NCI-H774 (cell line): ENCODE data around the gene MALT1.

Experiments used
- DNase-seq: peaks from one replicate; lab custom pipeline; 2025; lab: John Stamatoyannopoulos, UW

MALT1 gene

DNA sequence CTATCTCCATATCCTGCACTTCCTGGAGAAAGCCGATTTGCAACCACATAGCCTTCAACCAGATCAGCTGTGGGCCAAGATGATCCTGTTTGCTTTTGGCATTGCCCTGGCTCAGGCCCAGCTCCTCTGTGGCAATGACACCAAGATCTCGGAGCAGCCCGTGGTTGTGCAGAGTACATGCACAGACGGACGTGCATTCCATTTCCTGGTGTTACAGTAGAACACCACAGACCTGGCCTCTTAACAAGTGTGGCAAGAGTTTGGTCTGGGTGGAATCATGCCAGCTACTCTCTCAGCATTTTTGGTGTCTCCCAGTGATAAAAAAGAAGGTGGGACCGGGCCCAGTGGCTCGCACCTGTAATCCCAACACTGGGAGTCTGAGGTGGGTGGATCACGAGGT lies 20.0 kb downstream of the MALT1 start:
- no peak for DNase-seq

DNA sequence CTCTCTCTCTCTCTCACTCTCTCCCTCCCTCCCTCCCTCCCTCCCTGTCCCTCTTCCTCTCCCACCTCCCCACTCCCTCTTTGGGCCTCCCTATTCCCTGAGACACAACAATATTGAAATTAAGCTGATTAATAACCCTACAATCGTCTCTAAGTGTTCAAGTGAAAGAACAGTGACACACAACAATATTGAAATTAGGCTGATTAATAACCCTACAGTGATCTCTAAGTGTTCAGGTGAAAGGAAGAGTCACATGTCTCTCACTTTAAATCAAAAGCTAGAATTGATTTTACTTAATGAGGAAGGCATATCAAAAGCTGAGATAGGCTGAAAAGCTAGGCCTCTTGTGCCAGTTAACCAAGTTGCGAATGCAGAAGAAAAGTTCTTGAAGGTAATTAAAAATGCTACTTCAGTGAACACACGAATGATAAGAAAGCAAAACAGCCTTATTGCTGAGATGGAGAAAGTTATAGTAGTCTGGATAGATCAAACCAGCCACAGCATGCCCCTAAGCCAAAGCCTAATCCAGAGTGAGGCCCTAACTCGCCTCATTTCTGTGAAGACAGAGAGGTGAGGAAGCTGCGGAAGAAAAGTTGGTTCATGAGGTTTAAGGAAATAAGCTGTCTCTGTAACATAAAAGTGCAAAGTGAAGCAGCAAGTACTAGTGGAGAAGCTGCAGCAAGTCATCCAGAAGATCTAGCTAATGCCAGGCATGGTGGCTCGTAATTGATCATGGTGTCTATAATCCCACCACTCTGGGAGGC lies 21.3 kb downstream of the MALT1 start:
- DNase-seq = no peak

GRCh38 chr18:58694221-58694620 lies 23.0 kb downstream of the MALT1 start:
- DNase-seq = no peak

DNA sequence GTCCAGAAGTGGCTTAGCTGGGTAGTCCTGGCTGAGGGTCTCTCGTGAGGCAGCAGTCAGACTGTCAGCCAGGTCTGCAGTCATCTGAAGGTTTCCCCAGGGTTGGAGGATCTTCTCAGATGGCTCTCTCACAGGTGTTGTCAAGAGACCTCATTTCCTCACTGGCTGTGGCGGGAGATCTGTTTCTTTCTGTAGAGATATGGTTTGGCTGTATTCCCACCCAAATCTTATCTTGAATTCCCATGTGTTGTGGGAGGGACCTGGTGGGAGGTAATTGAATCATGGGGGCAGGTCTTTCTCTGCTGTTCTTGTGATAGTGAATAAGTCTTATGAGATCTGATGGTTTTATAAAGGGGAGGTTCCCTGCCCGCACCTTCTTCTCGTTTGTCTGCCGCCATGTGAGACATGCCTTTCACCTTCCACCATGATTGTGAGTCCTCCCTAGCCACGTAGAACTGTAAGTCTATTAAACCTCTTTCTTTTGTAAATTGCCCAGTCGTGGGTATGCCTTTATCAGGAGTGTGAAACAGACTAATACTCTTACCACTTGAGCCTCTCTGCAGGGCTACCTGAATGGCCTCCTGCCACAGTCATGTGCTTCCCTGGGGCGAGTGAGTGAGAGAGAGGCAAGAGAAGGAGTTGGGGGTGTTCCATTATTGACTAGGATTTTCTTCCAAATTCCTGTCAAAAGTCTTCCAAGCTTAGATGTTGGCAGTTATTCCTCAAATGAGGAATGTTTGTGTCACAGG lies 23.6 kb downstream of the MALT1 start:
- no peak for DNase-seq

DNA sequence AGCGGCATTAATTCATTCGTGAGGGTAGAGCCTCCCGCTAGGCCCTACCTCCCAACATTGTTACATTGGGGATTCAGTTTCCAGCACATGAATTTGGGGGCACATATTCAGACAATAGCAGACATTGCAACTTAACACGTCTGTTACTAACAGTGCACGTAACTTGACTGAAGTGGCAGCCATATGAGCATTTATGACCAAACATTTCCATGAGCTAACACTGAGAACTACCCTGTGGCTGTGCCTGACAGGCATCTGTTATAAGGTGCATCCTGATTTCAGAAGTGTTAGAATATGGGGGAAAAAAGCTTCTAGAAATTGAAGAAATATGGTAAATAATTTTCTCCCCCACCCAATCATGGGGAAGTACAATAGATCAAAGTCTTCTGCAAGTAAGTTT lies 24.5 kb downstream of the MALT1 start:
- DNase-seq = no peak

GRCh38 chr18:58697146-58697545 lies 25.9 kb downstream of the MALT1 start:
- no peak for DNase-seq

DNA sequence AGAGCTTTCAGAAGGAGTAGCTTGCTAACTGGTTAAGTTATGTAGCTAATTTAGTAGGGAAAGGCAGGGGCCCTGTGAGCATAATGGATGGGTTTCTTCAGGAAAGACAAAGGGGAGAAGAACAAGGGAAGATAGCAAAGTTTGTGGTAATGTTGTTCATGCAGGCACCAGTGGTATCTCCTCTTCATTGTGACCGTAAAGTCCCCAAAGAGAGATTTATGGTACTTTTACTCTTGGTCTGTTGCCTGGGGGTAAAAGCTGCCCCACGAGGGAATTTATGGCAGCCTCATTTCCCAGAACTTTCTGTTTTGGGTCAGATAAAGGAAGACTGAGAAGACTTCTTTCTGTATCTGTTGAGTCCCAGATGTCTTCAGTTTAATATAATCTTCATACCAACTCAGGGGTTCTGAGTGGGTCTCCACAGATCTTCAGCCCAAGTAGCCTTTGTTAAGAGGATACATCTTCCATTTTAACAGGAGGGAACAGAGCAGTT lies 27.5 kb downstream of the MALT1 start:
- no peak for DNase-seq

DNA sequence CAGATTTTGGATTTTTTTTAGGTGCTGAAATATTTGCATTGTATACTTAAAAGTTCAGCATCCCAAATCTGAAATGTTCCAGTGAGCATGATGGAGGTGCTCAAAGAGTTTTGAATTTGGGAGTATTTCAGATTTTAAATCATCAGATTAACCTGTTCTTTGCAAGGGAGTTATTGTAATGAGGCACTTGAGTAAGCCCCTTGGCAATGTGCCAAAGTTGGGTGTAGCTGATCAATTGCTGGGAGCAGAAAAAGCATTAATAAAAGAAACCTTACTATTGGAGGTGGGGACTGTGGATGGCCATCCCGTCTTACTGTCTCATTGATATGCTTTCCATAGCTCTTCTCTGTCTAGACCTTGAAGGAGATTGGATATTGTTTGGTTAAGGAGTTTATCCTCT lies 28.3 kb downstream of the MALT1 start:
- no peak for DNase-seq

DNA sequence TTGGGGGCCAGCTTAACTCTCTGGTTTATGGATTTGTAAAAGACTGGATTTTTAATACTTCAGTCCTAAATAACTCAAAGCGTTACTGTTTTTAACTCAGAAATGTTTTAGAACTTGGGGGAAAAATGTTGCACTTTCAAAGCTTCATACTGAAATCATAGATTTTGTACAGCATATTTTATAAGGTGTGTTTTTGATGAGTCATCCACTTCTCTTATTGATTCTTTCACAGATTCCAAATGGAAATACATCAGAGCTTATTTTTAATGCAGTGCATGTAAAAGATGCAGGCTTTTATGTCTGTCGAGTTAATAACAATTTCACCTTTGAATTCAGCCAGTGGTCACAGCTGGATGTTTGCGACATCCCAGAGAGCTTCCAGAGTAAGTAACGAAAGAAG lies 28.9 kb downstream of the MALT1 start:
- no peak for DNase-seq

GRCh38 chr18:58712930-58713329 lies 41.7 kb downstream of the MALT1 start:
- DNase-seq = no peak

GRCh38 chr18:58714259-58714658 lies 43.0 kb downstream of the MALT1 start:
- DNase-seq = no peak

GRCh38 chr18:58714821-58715220 lies 43.6 kb downstream of the MALT1 start:
- DNase-seq = no peak

- DNase-seq = no peak
Observed at GRCh38 chr18:58715540-58715939, 44.3 kb downstream of the MALT1 start.

- DNase-seq = no peak
Observed at GRCh38 chr18:58716060-58716756, 44.9 kb downstream of the MALT1 start.

GRCh38 chr18:58721566-58722239 lies 50.4 kb downstream of the MALT1 start:
- no peak for DNase-seq

DNA sequence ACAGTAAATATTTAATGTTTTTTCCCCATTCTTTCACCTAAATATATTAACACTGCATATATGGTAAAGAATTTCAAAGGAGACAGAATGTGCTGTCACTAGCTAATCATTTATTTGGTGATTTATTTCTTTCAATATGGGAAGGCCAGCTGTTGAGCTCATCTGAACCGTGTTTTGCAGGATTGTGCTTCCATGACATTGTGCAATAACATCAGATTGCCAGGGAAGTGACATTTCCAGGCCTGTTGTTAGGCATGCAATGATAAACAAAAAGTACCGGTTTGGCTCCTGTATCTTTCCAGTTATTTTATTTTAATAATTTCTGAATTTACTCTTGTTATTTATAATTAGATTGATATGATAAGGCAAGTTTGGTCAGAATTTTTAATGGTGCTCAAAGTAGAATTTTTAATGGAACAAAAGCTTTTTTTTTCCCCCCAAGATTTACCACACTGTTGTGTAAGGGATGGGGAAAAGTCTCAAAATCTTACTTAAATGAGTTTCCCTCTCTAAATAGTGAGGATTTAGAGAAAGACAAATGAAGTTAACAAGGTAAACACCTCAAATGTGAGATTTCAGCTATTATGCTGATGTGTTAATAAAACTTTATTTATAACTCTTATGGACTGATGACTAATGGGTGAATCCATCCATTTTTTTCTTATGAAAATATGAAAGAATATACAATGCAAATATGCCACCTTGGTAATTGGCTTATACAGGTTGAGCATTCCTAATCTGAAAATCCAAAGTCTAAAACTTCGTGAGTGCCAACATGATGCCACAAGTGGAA lies 52.7 kb downstream of the MALT1 start:
- DNase-seq = no peak

- no peak for DNase-seq
Observed at GRCh38 chr18:58726671-58727070, 55.4 kb downstream of the MALT1 start.

GRCh38 chr18:58727776-58728500 lies 56.7 kb downstream of the MALT1 start:
- DNase-seq = no peak

DNA sequence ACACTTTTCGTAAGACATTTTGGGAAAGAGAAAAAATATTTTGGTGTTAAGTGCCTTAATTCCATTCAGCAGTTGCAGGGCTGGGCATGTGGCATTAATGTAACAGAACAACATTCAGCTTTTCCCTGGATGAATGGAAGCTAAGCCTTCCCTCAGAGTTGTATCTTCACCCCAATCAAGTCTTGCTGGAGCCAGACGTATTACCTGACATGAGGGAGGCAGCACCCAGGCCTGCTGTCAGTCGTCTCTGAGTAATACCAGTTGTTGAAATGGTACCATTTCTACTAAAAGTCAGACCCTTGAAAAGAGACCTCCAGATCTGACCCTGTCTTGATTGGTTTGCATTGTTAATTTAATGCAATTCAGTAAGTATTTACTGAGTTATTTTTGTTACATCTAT lies 57.5 kb downstream of the MALT1 start:
- DNase-seq = no peak

- DNase-seq = no peak
Observed at GRCh38 chr18:58730618-58731017, 59.4 kb downstream of the MALT1 start.

DNA sequence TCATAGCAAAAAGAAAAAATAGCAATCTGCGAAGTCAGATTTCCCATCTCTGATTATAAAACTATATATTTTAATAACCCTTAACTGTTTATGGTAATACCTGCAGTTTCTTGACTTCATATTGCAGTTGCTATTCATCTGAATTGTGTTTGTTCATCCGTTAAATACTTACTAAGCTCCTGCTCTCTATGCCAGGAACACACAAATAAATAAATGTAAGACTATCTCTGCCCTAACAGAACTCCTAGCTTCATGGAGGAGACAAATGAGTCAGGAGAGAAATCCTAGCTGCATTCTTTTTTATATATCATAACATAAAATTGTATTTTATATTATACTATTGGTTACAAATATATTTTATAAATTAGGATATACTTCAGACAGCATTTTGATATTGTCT lies 61.2 kb downstream of the MALT1 start:
- DNase-seq = no peak
